Measurements from ENCODE around the gene RFTN1.

DNA sequence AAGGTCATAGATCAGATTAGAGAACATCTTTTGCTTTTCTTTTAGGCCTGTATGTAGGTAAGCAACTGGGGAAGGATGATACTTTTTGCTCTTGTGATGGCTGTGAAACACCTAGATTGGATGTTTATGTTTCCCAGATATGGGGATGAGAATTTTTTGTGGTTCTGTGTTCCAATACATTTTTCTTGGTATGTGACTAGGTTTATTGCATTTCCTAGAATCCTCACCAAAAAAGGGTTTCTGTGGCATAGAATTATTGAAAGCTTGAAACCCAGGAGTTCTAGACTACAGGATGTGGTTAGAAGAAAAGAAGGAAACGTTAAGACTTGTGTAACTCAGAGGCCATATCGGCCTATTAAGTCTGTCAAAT is 222.7 kb downstream of the RFTN1 start:
- no peak for TF ChIP-seq CTCF (conservative IDR thresholded peaks at IDR 0.05 in 1 of 2, IDR thresholded peaks at IDR 0.05 in 1 of 2; ENCODE audit: low read depth in 1 of 2, low read length in 2 of 2)
- no peak for TF ChIP-seq EZH2 (IDR thresholded peaks at IDR 0.05; ENCODE audit: low read length, missing control alignments)
